HG03108 (cell line): Measurements from ENCODE around the gene PLK3.
"Not testable (repeated sequence)": the region's sequence is repeated elsewhere in the genome, so short reads cannot be mapped to it uniquely, and the experiment has no call there.

Experiments used
- ATAC-seq: cut with Tn5 transposase; IDR thresholded peaks from one replicate; pipeline ENCODE4 v1.9.1; 2021; ENCODE audit warnings: moderate library complexity; ENCODE audit not compliant: unreplicated experiment

PLK3 gene

DNA sequence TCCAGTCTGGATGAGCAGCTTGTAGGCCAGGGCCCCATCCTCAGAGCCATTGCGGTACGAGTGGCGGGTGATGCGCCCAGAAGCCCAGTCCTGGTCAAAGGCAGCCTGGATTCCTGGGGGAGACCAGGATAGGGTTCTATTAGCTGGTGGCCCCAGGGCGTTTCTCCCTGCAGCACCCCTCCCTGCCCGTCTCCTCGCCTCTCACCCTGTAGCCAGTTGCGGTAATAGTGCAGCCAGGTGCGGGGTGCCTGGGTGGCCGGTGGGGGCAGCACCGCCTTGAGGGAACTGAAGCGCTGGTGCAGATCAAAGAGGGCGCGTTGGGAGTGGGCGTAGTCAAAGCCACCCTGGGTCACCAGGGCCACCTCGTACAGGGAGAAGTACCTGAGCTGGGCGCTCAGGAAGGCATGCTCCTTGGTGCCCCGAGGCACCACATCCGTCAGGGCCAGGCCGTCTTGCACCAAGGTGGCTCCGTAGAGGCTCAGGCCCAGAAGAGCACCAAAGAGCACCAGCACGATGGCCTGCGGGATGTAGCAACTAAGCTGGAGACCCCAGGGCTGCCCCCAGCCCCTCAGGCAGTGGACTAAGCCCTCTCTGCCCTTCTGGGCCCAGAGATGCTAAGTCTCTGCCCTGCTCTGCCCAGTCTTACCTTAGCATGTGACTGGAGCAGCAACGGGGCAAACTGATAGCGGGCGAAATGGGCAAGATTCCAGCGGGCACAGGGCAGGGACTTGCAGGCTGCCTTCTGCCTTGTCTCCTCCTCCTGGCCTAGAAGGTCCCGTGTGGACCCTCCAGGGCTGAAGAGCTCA, 27.2 kb downstream of the PLK3 start:
- ATAC-seq, result no peak

DNA sequence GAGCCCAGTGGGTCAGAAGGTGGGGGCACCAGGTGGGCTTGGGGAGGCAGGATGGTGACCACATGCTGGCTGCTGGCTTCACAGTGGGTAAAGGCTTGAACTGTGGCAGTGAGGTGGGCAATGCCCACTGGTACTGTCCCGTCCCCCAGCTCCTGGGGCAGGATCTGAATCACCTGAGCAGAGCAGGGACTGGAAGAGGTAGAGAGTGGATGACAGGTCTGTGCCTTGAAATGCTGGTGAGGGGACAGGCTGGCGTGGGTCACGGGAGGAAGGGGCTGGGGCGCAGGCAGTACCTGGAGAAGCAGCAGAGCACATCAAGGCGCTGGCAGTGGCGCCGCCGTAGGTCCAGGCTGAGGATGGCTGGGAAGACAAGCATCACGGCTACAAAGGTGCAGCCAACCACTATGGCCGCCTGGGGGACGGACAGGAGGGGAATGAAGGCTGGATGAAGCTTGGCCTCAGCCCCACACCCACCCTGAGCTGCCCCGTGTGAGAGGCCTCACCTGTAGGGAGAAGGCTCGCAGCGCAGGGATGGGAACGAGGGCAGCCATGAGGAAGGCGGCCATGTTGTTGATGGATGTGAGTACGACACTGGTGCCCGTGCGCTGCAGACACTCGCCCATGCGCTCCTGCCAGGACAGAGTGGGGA, 27.9 kb downstream of the PLK3 start:
- no peak for ATAC-seq

DNA sequence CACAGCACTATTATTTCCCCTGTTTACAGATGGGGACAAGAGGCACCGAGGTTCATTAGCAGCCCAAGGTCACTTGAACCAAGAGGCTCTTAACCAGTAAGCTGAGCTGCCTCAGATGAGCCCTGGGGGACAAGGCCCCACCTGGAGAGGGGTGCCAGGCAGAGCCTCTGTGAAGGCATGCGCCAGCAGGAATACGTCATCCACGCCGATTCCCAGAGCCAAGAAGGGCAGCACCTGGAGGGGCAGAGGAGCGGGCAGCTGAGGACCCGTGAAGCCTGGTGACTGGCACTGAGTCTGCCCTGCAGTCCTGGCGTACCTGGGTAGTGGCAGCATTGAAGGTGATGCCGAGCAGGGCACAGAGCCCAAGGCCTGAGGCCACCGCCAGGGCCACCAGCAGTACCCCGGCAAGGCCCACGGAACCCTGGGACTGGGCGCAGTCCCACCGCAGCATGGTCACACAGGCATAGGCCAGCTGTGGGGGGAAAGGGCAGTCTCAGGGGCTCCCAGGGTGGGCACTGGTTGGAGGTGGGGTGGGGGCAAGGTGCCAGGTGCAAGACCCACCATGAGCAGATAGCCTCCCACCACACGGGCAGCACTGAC, 28.8 kb downstream of the PLK3 start:
- no peak for ATAC-seq

DNA sequence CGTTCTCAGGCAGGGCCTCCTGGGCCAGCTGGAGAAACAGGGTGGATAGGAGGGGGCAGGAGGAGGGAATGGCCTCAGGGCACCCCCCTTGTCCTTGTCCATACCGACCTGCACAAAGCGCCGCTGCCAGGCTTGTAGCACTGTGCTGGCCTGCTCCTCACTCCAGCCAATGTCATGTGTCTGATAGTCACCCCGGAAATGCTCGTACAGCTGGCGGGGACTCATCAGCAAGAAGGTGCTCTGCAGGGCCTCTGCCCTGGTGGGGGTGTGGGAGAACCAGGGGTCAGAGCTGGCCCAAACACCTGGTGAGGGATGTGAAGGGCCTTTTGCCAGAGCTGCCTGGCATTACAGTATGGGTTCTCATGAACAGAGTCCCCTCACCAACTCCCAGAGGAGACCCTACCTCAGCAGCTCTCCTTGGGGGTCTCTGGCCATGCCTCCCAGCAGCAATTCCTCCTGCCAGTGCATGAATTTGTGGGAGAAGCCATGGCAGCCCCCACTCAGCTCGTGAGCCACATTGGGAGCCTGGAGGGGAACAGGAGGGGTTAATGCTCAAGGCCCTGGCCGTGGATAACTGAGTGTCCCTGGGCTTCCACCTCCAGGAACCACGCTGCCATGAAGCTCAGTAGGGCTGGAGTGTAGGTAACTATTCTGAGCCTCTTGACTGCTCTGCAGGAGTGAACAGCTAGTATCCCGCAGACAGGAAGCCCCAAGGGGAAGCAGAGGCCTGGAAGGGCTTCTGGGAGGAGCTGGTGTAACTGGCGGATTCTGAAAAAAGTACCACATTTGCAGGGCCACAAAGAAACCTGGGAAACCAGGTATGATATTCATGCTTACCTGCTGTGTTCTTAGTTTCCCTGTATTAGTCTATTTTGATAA, 29.6 kb downstream of the PLK3 start:
- no peak for ATAC-seq

DNA sequence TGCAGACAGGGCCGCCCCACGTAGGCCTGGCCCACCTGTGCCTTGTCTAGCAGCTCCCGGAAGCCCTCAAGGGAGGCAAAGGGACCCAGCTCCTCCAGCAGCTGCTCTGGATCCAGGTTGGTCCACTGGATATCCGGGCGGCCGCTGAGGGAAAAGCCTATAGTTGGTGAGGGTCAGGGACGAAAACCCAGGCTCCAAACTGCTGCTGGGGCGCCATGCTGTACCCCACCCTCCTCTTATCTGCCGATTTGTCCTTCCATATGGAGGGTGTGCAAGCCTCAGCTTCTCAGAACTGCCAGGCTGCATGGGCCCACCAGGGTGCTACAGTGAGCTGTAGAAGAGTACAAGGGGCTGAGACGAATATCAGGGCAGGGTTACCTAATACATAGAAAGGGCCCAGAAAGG, 30.7 kb downstream of the PLK3 start:
- ATAC-seq, result no peak

DNA sequence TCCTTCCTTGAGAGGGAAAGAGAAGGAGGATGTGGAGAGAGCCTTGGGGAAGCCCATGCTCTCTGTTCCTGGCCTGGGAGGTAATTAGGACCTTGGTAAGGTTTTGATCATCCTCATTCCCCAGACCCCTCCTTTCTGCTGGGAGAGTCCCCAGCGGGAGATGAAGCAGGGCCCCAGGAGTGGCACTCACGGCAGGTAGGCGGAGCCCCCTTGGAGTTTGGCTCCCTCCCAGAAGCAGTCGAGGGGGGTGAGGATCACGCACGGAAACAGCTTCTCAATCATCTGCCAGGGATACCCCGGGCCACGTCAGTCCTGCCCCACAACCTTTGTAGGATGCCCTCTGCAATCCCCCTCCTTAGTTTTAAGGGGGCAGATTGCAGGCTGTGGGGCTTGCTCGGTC, 31.3 kb downstream of the PLK3 start:
- ATAC-seq, result no peak

DNA sequence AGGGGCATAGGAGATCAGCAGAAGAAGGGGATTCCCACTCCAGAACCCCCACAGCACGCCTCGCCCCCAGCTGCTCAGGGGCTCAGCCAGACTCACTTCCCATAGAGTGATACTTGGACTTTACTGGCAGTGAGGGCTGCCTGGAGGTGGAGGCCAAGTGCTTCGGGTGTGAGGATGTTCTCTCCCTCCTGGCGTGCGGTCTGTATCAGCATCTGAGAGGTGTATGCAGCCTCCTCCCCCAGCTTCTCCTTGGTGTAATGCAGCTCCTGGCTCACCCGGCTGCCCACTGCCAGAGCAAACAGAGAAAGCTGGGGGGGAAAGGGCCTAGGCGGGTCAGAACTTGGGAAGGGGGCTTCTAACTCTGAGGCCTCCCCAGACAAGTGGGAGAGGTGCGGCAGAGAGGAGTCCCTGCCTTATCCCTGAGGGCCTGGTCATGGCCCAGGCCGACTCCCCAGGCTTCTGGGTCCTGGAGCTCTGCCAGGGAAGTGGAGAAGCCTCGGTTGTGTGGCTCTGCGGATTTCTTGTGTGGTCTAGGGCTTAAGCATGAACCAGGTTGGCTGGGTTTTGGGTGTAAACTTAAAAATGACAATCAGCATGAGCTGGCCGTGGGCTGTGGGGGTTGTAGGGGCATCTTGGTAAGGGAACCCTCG, 32.0 kb downstream of the PLK3 start:
- ATAC-seq, result no peak

DNA sequence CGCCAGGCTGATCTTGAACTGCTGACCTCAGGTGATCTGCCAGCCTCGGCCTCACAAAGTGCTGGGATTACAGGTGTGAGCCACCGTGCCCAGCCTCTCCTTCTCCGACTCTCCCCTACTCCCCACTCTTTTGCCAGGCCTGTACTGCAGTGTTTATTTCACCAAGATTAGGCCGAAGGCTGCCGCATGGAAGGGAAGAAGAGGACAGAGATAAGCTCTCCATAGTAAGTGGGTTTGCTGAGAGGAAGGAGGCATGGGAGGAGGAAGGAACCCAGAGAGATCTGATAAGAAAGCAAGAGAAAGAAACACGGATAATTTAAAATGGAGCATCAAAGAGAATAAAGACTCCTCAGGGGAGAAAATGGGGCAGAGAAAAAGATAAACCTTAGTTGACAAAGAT, 34.2 kb downstream of the PLK3 start:
- ATAC-seq, result no peak

DNA sequence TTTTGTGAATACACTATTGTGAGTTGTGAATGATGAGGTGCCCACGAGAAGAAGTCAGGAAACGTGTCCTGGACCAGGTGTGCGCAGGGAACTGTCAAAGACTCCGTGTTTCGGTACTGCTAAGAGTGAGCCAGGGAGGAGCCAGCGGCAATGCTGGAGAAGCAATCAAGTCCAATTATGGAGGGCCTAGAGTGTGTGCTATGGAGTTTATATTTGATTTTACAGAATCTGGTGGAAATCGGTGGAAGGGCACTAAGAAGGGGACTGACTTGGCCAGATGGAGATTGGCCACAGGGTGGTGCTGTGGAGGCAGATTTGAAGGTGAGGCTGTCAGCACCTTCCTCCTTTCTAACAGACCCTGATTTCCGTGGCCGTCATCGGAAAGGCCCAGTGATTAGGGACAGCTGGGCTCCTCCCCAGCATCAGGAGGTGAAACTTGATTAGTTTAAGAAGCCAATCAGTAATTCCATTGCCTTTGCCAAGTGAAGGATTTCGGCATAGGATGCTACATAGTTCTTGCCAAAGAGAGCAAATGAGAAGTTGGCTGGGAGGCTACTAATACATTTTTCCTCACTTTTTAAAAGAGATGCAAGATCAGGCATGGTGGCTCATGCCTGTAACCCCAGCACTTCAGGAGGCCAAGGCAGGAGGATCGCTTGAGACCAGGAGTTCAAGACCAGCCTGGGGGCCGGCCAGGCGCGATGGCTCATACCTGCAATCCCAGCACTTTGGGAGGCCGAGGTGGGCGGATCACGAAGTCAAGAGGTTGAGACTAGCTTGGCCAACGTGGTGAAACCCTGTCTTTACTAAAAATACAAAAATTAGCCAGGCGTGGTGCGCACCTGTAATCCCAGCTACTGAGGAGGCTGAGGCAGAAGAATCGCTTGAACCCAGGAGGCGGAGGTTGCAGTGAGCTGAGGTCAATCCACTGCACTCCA, 35.8 kb downstream of the PLK3 start:
- peak; percentile 63 for ATAC-seq

DNA sequence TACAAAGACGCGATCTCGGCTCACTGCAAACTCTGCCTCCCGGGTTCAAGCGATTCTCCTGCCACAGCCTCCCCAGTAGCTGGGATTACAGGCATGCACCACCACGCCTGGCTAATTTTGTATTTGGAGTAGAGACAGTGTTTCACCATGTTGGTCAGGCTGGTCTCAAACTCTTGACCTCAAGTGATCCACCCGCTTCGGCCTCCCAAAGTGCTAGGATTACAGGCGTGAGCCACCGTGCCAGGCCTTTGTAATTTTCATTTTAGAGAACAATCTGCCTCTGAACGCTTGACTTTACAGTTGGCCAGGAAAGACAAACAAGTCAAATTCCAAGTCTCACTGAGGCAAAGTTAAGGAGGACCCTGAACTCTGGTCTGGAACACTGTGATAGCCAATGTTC, 38.1 kb downstream of the PLK3 start:
- ATAC-seq, result not testable (repeated sequence)

DNA sequence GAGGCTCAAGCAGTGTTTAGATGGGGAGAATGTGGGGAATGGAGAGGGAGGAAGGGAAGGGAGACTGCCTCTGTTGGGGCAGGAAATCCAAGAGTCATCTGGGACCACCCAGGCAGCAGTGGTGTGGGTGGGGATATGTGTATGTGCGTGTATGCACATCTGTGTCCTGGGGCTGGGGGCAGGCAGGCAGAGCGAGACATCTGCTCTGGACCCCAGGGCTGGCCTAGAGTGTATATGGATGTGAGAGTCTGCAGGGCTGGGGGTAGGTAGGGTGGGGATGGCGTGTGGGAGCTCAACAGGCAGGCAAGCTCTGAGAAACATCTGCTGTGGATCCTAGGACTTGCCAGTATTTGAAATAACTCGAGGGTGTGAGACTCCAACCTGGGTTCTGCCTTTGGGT, 39.4 kb downstream of the PLK3 start:
- ATAC-seq, result no peak

DNA sequence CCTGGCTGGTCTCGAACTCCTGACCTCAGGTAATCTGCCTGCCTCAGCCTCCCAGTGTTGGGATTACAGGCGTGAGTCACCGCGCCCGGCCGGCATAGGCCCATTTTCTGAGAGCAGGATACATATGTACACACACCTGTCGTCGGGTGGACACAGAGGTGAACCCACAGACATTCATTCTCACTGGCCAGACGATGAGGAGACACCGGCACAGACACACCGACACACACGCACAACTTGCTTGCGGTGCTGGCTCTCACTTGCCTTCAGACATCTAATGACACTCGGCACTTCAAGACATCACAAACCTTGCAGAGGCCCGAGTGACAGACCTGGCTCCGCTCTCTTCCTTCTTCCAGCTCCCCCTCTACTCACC, 42.3 kb downstream of the PLK3 start:
- ATAC-seq, result no peak

DNA sequence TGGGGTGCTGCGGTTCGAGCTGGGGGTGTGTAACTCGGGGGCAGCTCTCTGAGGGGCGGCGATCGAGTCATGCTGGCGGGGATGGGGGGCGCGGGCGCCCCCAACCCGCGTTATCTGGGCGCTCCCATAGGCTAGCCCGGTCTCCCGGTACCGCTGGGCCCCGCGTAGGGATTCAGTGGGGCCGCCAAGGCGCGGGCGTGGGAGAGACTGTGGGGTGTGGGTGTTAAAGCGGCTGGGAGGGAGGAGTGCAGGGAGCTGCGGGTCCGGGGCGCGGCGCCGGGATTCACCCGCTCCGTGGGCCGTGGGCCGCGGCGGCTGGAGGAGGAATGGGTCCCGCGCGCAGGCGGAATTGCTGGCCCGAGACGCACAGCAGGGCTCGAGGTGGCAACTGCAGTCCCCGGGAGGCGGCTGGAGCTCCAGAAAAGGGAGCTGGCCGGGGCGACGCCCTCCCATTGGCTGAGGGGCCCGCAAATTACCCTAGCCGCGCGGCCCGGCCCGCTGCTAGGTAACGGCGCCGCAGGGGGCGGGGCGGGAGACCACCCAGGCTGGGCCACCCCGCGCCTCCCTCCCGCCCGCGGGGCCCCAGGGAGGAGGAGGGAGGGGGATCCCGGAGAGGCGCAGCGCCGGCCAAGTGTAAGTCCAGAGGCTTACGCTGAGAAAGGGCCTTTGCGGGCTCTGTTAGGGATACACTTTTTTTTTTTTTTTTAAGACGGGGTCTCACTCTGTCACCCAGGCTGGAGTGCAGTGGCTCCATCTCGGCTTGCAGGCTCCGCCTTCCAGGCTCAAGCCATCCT, 42.9 kb downstream of the PLK3 start, which contains the start of gene PTCH2:
Gene PTCH2, minus strand, starts transcription at position 392 of the 794 bp plus-strand sequence. Its CDS starts 321 bp downstream, at position 71.
- ATAC-seq, result no peak

DNA sequence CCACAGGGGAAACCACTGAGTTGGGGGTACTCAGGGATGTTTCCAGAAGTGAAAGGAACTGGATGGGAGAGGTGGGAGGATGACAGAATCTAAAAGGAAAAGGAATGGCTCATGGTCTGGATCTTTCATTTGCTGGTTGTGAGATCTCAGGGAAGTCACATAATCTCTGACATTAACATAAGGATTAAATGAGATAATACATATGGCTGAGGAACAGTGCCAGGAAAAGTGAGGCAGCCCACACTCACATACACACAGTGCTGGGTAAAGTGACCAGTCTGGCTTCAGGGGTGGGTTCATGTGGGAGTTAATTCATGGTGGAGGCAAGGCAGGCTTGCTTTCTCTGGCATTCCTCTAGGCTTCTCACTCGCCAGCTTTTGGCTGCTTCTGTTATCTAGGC, 46.8 kb downstream of the PLK3 start:
- no peak for ATAC-seq

DNA sequence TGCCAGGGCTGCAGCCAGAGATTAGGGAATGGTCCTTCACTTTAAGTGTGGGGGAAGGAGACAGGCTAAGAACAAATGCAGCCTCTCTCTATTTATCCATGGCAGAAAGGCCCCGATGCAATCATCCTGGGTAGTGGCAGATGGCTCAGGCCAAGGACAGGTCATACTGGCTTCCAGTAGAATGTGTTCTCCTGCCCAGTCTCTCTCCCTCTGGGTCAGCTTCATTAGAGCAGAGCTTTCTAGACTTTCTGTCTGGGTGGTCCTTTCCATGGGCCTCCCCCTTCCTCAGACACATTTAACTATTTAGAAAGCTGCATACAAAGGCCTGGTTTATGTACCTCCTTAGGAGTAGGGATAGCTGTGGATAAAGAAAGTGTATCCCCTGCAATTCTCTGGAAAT, 47.7 kb downstream of the PLK3 start:
- no peak for ATAC-seq

DNA sequence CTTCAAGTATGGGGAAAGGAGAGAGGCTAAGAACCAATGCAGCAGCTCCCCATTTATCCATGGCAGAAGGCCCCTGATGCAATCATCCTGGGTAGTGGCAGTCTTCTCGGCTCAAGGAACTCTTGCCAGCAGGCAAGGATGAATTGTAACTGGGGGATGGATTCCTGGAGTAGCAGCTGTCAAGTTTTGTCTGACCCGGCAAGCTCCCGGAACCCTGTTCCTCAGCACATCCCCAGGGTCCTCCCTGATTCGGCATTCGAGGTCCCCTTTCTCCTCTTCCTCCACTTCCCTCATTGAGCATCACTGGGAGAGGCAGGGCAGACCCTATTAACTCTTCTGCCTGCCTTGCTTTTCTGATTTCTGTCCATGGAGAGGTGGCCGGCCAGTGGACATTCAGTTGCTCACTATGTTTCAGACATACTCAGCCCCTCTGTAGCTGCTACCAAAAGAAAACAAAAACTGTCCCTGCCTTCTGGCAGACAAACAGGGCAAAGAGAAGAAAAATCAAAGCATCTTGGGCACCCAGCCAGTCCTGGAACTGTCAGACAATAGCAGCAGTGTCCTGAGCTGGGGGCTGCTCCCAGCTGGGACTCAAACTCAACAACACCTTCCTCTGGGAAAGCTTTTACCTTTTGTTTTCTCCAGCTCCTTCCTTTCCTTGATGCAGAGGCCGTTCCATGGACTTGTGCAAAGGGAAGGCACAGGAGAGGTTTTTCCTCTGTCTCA, 48.4 kb downstream of the PLK3 start:
- no peak for ATAC-seq

DNA sequence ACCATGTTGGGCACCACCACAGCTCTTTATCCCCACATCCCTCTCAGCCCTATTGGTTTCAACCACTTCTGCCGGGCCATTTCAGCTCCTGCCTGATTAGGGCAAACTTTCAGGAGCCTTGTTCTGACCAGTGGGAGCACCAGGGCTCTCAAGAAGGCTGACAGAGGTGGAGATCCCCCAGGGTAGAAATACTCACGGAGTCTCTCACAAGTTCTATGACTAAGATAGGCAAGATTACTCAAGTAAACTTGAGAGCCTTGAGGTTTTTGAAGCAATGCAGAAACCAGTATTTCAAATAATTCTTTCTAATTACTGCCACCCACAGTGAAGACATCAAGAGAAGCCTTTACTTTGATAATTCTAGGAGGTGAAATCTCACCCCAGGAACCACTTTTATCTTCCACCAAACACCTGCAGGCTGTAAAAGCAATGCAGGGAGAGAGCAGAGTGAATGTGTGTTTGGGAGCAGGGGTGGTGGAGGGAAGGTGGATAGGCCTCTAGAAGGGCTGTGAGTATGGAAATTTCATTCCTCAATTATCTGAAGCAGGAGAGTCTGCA, 49.5 kb downstream of the PLK3 start:
- ATAC-seq, result no peak

DNA sequence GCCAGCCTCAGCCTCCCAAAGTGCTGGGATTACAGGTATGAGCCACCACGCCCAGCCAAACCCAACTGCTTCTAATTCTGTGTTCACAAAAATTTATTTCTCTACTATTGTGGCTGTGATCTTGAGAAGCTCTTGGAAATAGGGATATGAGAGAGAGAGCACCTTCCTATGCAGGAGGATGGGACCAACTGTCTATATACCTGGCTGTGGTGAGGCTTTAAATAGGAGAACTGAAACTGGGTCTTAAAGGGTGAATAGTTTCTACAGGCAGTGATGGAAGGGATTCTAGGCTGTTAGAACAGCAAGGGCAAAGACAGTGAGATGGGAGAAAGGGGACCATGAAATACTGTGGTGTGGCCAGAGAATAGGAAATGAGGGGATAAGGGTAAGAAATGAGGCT, 51.1 kb downstream of the PLK3 start:
- ATAC-seq, result no peak
